GM19240 (cell line): ENCODE measurements around the gene DNLZ.

Source experiments
- DNase-seq: peaks from one replicate; pipeline ENCODE4 v3.0.0; 2011; ENCODE audit warnings: low spot score; ENCODE audit not compliant: insufficient read length

The DNLZ gene

DNA sequence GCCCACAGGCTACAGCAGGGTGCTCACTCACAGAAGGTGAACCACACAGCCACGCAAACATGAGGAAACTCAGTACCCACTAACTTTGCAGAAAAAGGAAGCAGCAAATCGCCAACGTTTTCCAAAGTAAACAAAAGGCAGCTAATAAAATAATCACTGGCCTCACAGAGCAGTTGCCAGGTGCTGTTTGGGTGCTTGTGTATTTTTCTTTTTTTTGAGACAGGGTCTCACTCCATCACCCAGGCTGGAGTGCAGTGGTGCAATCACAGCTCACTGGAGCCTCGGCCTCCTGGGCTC lies 32.6 kb upstream of the DNLZ start:
- no peak for DNase-seq

DNA sequence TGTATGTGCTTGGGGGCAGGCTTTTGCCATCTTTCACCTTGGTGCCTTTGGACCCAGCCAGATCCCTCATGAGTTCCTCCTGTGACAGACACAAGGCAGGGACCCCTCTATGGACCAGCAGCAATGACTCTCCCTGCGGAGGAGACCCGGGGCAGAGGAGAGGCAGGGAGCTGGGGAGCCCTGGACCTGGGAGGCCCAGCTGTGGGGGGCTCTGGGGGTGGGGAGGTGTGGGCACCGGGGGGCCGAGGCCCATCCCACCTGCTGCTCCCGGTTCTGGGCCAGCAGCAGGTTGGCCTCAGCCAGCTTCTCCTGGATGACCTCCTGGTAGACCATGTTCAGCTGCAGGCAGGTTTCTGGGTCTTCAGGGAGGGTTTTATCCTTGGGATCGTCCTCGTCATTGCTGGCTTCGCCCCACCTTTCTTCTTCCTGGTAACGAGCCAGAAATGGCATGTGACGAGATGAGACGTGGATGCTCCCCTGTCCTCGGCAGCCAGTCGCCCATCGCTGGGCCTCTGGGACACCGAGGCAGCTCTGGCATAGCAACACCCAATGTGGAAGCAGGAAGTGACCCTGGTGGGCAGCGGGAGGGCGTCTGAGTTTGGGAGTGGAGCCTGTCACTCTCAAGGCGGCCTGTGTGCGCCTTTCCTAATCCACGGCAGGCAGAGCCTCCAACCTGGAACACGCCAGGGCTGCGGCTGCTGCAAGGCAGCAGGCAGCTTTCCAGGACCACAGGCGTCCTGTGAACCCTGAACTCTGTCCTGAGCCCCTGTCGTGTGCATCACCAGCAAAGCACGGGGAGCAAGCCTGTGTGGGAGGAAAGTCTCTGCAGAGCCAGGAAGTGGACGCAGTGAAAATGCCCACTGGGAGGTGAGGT lies 32.0 kb upstream of the DNLZ start:
- no peak for DNase-seq

DNA sequence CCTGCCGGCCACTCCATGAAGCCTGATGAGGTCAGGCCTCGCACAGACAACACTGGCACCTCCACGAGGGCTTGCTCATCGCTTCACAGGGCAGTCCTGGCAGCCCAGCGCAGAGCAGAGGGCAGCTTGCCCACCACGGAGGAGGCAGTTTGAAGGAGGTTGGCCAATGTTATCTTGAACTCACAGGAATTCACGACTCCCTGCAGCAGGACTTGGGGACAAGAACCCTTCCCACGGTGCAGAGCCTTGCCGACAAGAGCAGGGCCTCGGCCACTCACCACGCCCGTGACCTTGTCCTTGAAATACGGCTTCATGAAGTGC lies 31.4 kb upstream of the DNLZ start:
- DNase-seq = no peak

DNA sequence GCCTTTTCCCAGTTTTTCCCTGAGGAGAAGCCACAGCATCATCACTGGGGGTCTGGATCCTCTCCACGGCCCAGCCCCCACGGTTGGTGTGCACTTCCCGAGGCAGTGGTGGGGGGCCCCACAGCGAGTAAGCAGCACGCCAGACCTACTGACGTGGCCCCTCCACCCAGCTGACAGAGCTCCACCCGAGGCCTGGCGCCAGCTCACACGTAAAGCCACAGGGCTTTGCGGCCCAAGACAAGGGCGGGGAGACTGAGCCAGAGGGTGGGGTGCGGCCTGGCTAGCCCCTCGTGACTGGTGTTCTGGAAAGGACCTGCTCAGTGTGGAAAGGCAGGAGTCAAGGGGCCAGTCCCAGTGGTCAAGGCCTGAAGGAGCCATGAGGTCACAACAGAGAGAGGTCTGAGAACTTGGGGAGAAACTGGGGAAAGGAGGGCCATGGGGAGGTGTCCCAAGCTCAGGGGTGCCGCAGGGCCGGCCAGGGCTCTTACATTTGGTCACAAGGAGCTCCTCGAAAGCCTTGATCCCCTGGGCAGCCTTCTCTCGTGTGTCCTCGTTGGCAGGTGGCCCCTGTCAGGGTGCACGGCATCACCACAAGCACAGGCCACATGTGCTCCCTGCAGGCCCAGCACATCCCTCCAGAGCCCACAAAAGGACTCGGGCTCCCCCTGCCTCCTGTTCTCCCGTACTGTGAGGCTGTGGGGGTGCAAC lies 30.9 kb upstream of the DNLZ start:
- DNase-seq = no peak

DNA sequence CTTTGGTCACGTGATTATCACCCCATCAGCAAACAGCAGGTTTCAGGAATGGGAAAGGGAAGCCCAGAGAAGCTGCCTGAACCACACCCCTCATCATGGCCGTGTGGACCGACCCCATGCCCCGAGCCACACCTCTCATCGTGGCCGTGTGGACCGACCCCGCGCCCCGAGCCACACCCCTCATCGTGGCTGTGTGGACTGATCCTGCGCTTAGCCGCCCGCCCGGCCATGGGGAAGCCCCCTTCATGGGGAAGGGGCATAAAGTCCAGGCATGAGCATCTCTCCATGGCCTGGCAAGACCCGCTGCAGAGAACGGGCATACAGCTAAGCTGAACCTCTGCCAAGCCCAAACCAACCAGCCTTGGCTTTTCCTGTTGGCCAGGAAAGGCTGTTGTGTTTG lies 30.0 kb upstream of the DNLZ start:
- DNase-seq = no peak

DNA sequence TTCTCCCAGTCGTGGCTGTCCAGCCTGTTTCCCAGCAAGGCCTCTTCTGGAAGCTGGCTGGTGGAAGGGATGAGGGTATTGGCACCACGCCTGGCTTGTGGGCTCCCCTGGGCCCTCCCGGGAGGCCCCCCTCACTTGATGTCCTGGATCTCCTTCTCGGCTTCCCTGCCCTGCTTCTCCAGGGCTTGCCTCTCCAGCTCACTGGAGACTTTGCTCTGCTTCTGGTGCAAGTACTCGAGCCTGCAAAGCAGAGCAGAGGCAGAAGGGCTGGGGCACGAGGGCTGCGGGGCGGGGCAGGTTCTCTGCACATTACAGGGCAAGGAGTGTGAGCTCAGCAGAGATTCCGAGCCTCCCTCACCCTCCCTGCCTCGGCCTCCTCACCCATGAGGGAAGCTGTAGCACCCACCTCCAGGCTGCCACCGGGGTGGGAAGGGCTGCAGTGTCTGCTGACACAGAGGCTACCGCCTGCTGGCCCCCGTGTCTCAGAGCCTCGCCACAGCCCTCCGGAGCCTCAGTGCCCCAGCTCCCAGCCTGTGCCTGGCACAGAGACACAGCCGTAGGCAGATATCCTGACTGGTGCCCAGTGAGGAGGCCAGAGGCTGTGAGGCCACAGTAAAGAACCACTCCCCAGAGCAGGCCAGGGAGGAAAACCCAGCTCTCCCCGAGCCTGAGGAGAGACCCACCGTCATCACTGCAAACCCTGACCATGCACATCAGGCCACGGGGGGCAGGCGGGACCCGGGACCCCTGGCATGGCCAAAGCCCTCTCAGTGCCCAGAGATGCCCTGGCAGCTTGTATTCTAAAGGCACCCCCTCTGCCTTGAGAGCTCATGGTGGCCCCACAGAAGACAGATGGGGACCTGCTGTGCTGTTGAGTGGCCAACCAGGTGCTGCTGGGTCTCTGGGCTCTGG lies 29.2 kb upstream of the DNLZ start:
- no peak for DNase-seq

DNA sequence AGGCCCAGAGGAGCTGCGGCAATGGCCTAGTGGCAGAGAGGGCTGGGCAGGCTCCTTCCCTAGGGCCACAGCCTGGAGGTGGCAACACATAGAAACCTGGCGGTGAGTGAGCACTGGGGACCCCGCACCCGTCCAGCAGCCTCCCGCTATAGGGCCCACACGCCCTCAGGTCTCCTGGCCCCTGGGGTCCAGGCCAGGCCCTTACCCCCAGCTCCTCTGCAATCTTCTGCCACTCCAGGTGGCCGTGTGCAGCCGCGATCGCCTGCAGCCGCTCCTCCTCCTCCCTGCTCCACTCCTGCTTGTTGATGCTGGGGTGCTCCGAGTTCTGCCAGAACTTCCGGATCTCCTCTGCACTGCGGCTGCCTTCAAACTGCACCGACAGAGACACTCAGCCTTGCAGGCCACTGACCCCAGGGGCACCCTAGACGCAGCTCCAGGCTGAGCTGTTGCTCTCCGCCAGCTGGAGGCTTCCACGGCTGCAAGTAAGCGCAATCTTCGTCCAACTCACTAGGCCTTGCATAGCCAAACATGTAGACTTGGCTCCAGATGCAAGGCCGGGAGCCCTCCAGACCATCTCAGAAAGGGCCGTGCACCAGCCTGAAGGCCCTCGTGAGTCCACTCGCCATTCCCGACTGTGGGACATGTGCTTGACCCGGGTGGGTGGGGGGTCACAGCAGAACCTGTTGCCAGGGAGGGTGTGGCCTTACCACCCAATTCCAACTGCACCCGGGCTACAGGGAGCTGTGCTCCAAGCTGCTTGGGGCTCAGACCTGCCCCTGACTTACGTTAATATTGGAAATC lies 28.4 kb upstream of the DNLZ start:
- no peak for DNase-seq

DNA sequence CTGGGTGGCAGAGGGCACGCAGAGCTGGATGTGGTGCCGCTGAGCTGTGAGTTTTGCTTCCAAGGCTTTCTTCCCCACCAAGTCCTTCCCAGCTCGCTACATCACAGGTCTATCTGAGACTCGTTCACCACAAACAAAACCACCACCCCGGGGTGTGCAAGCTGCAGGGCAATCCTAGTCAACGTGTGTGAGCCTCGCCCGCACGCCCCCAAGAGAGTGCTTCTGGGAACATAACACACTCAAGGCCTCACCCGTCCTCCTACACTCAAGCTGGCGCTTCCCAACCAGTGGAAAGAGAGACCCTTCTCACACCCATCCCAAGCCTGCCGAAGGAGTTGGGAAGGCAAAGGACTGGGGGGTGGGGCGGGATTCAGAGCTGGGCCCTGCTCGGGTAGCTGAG lies 25.9 kb upstream of the DNLZ start:
- DNase-seq = no peak

DNA sequence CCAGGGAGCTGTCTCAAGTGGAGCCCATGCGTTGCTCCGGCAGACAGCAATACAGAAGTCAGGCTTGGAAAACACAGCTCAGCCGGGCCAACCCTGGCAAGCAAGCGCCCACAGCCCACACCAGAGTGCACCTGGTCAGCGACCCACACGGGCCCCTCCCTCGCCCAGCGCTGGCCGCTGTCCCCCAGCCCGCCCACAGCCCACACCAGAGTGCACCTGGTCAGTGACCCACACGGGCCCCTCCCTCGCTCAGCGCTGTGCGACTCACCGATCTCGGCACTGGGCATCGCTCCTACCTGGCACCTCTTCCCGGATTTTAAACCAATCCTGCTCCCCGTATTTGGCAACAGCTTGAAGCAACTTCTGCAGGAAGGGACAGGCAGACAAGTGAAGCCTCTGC lies 23.7 kb upstream of the DNLZ start:
- no peak for DNase-seq

DNA sequence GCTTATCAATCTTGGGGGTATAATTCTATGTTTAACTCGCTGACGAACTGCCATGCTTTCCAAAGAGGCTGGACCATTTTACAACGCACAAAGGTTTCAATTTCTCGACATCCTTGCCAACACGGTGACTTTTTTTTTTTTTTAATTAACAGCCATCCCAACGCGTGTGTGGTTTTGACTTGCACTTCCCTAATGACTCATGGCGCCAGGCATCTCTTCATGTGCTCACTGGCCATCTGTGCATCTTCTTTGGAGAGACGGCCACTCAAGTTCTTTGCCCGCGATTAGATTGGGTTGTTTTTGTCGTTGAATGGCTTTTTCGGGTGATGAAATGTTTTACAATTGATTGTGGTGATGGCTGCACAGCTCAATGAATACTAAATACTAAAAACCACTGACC lies 22.5 kb upstream of the DNLZ start:
- no peak for DNase-seq

DNA sequence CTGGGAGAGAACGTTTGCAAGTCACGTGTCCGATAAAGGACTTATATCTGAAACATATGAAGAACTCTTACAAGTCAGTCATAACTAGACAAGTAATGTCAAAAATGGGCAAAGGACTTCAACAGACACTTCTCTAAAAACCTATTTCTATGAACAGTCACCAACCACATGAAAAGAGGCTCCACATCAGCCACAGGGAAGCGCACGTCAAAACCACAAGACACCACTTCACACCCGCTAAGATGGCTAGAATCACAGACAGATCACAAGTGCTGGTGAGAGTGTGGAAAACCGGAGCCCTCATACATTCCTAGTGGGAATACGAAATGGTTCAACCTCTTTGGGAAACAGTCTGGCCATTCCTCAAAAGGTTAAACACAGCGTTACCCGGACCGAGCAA lies 21.5 kb upstream of the DNLZ start:
- DNase-seq = no peak

DNA sequence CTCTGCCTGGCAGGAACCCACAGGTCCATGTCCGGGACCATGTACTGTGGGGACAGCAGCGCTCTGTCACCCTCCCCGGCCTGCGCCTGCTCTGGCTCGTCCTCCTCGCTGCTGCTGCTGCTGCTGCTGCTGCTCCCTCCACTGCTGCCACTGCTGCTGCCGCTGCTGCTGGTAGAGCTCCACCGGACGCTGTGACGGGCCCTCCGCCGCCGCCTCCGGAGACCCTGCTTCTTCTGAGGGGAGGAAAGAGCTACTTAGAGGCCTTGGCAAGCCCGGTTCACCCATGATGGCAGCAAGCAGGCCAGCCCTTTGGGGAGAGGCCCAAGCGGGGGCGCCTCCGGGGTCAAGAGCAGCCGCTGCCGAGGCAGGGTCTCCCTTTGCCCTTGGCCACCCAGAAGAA lies 19.9 kb upstream of the DNLZ start:
- no peak for DNase-seq

DNA sequence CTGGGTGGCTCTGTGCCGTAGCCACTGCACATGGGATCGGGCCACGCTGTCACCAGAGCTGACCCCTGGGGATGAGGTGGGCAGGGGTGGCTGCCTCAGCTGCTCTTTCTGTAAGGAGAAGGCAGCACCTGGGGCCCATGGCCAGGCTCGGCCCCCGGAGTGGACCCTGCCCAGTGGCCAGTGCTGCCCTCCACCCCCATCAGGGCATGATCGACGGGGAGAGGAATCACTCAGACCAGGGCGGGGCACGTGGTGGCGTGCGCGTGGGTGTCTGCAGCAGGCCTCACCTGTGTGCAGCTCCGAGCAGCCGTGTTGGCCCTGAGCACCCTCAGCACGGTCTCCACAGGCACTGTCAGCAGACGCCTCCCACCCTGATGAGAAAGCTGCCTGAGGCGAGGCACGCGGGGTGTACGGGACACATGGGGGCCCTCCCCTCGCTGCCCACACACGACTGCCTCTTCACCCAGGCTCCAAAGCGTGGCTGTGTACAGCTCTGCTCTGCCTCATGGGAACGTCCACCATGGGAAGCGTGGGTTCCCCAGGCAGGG lies 18.5 kb upstream of the DNLZ start:
- DNase-seq = no peak

DNA sequence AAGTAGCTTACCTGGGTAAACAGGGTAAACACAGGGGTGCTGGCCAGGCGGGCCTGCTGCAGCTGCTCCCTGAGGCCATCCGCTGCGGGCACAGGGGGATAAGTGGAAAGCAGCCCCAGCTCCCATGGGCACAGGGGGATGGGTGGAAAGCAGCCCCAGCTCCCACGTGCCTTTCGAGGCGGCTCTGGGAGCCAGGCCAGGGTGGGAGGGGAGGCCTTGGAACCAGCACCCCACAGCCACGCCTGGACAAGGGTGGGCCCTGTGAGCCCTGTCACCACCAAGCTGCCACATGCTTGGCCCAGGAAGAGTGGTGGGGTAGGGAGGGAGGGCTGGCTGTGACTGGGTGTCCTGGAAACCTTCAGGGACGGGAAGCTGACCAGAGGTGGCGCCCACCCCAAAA lies 17.8 kb upstream of the DNLZ start:
- DNase-seq = no peak

DNA sequence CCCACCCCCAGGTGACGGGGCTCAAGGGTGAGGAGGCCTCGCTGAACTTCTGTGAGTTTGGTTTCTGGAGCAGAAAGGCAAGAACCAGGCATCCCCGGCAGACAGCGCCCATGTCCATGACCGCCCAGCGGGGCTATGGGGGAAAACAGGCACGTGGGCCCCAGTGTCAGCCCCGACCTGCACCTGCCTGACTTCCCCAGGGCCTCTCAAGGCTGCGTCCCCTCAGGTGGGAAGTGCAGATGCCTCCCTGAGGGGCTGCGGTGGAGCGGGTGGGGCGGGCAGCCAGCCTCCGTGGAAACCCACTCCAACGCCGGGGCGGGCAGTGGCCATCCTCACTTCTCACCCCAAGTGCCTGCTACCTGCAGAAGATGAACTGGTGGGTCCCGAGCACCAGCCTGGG lies 16.8 kb upstream of the DNLZ start:
- DNase-seq = no peak

DNA sequence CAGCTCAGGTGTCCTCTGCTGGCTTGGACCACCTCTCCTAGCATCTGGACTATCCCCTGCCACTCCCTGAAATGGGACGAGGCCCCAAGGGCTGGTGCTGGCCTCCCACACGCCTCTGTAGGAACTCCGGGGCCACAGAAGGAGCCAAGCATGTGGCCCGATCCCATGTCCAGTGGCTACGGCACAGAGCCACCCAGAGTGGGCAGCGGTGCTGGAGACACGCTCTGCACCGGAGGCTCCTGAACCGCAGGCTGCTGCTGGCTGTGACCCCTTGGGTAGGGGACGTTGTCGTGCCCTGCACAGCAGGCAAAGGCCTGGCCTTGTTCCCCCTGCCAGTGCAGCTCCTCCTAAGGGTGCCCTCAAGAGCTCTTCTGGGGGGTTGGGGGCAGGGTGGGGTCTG lies 16.3 kb upstream of the DNLZ start:
- no peak for DNase-seq

DNA sequence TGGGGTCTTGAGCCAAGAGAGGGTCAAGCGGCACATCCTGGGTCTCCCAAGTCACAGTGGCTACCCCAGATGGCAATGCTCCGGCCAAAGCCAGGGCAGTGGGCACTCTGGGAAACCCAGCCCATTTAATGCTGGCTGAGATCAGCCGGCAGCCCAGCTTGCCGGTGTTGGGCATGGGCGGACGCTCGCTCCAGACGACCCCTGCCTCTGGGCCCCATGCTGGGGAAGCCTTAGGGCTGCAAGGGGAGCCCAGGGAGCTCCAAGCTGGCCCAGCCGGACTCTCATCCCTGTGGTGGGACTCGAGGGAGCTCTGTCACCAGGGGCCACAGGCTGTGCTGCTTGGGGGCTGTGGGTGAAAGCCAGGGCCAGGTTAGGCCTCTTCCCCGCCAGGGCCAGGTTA lies 15.9 kb upstream of the DNLZ start:
- DNase-seq = no peak

DNA sequence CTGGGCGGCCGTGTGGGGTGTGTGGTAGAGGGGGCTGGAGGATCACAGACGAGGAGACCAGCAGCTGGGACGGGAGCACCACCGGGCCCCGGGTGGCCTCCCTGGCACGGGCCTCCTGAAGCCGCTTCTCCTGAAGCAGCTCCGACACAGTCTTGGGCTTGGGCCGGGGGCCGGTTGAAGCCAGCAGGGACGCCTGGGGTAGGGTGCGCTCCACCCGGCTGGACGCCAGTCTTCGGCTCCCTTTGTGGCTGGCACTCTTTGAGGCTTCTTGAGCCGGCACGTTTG lies 15.4 kb upstream of the DNLZ start:
- DNase-seq = no peak

DNA sequence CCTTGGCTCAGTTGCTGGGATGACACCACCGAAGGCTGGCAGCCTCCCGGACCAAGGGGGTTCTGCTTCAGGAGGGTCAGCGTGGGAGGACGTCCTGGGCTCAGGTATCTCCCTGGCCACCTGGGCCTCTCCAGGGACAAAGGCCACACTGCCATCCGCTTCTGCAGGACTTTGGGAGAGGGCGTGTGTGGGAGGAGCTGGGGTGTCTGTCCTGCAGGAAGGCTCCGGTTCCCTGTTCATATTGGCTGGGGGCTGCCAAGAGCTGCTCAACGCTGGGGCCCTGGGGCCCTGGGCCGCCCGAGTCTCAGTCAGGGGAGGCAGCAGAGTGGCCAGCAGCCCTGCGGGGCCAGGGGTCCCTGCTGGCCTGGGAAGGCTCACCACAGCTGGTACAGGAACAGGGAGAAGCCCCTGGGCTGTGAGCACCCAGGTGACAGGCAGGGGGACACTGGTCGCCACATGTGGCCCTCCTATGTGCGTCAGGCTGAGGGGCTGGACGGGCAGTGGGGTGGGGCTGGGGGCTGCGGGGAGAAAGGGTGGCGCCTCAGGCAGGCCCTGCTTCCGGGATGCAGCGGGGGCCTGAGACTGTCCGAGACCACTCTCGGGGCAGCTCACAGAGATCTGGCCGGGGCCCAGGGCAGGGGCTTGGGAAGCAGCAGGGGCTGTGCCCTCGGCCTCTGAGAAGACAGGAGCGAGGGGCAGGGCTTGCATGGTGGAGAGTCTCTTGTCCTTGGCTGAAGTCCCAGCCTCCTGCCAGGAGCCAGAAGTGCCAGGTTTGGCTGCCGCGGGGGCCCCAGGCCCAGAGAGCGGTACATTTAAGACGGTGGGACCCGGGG lies 14.8 kb upstream of the DNLZ start:
- no peak for DNase-seq

DNA sequence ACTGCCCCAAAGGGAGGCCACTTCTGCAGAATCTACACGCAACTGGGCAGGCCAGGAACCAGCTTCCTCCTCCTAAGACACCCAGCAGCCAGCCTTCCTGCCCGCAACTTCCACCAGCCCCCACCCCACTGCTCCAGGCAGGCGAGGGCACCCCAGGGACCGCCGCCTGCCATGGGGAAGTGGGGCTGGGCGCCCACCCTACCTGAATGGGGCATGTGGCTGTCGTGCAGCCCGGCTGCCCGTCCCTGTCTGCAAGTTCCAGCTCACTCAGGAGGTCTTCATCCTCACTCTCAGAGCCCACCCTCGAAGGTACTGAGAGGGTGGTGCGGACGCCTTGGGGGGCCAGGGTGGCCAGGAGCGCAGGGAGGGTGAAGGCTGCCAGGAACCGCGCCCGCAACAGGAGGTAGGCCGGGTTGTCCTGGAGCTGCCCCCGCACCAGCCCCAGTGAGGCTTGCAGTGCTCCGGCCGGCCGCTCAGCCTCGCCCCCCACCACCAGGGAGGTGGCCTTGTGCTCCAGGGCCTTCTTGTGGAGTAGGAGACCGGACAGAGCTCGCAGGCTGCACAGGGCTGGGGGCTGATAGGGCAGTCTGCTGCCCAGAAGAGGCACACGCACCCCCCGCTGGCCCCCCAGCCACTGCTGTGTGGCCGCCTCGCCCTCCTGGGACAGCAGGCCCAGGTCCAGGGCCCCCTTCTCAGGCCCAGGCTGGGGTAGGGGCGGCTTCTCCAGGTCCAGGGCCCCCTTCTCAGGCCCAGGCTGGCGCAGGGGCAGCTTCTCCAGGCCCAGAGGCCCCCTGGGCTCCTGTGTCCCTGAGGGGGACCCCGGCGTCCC lies 14.0 kb upstream of the DNLZ start:
- DNase-seq = no peak
